Activated CD8-positive, alpha-beta memory T cell treated with anti-CD3 and anti-CD28 coated beads for 48 hours (primary cell): Measurements from ENCODE around the gene AKR1E2.

Experiments used
- DNase-seq, 3 experiments: peaks; one replicate each; pipeline ENCODE4 v3.0.0-alpha.2; 2020; ENCODE audit warnings: low read depth in 2 of 3, low spot score in 2 of 3

The AKR1E2 gene

GRCh38 chr10:4889959-4890358 is 64.0 kb downstream of the AKR1E2 start:
- no peak for DNase-seq

GRCh38 chr10:4892681-4893080 is 66.7 kb downstream of the AKR1E2 start:
- no peak for DNase-seq

GRCh38 chr10:4894335-4894734 is 68.3 kb downstream of the AKR1E2 start:
- DNase-seq: no peak
